Naive thymus-derived CD4-positive, alpha-beta T cell (primary cell): ENCODE data around the gene ZNF48. TPM values are rescaled to one million over a fixed set of nuclear protein-coding genes. Genes with fewer than 3 reads are reported as not detected.

Source experiments
- ATAC-seq: fragments of 150-1000 bp; cut with Tn5 transposase; 2 replicates; pipeline ENCODE4 v1.10.0; 2021; ENCODE audit warnings: mild to moderate bottlenecking, moderate library complexity
- CTCF ChIA-PET: fragments of 350-600 bp; sonication (Branson Sonifier 250); formaldehyde crosslinking; loops from one replicate; lab custom pipeline; 2021; ENCODE audit warnings: antibody characterized with exemption; lab: Charles Lee
- POLR2A ChIA-PET: fragments of 350-600 bp; sonication (Branson Sonifier 250); formaldehyde crosslinking; loops from one replicate; lab custom pipeline; 2021; ENCODE audit warnings: antibody characterized with exemption, inconsistent platforms; lab: Charles Lee
- DNase-seq, 9 donors: peaks; one replicate each; pipeline versions ENCODE4 v3.0.0 to v3.0.0-alpha.2; 2020 to 2022; ENCODE audit warnings: mixed read lengths in 1 of 9
- H3K27ac ChIP-seq: one replicate; pipeline ENCODE4 v1.7.0; 2013; ENCODE audit warnings: mild to moderate bottlenecking, low read depth, low read length, moderate library complexity
- H3K27me3 ChIP-seq, 2 donors: one replicate each; pipeline ENCODE4 v1.7.0; 2013; ENCODE audit warnings: low read length in 2 of 2, mild to moderate bottlenecking in 2 of 2, moderate library complexity in 2 of 2; ENCODE audit not compliant: control insufficient read depth in 2 of 2, insufficient read depth in 2 of 2
- H3K36me3 ChIP-seq, 3 experiments: 1 replicate in 2 of 3; 2 replicates in 1 of 3; pipeline ENCODE4 v1.7.0; 2013; ENCODE audit warnings: low read length in 3 of 3, mild to moderate bottlenecking in 3 of 3, moderate library complexity in 1 of 3; ENCODE audit not compliant: insufficient read depth in 3 of 3, control insufficient read depth in 2 of 3
- H3K4me1 ChIP-seq, 2 donors: one replicate each; pipeline ENCODE4 v1.7.0; 2013; ENCODE audit warnings: low read length in 2 of 2, mild to moderate bottlenecking in 2 of 2, moderate library complexity in 1 of 2; ENCODE audit not compliant: control insufficient read depth in 2 of 2, insufficient read depth in 2 of 2
- H3K4me3 ChIP-seq: 2 replicates; pipeline ENCODE4 v1.7.0; 2013; ENCODE audit warnings: mild to moderate bottlenecking, low read length
- H3K9me3 ChIP-seq, 3 experiments: 1 replicate in 2 of 3; 2 replicates in 1 of 3; pipeline ENCODE4 v1.7.0; 2013; ENCODE audit warnings: low read length in 3 of 3; ENCODE audit not compliant: control insufficient read depth in 2 of 3
- H3K27ac Mint-ChIP-seq, 9 donors: one replicate each; pipeline ENCODE4 v1.8.0; 2020 to 2022; ENCODE audit warnings: mixed read lengths in 9 of 9, mild to moderate bottlenecking in 8 of 9, moderate library complexity in 5 of 9, inconsistent platforms in 2 of 9
- H3K27me3 Mint-ChIP-seq, 5 donors: one replicate each; pipeline ENCODE4 v1.8.0; 2021 to 2022; ENCODE audit warnings: mixed read lengths in 5 of 5, mild to moderate bottlenecking in 1 of 5
- H3K36me3 Mint-ChIP-seq, 5 donors: one replicate each; pipeline ENCODE4 v1.8.0; 2020 to 2022; ENCODE audit warnings: mixed read lengths in 5 of 5, mild to moderate bottlenecking in 3 of 5, inconsistent platforms in 1 of 5
- H3K4me1 Mint-ChIP-seq, 7 donors: one replicate each; pipeline ENCODE4 v1.8.0; 2020 to 2022; ENCODE audit warnings: mixed read lengths in 7 of 7, mild to moderate bottlenecking in 3 of 7, inconsistent platforms in 1 of 7
- H3K4me3 Mint-ChIP-seq, 10 donors: one replicate each; pipeline ENCODE4 v1.8.0; 2020 to 2022; ENCODE audit warnings: mild to moderate bottlenecking in 10 of 10, mixed read lengths in 10 of 10, moderate library complexity in 6 of 10, inconsistent platforms in 2 of 10
- H3K9me3 Mint-ChIP-seq, 11 donors: one replicate each; pipeline ENCODE4 v1.8.0; 2020 to 2022; ENCODE audit warnings: mixed read lengths in 11 of 11, mild to moderate bottlenecking in 4 of 11, inconsistent platforms in 1 of 11, moderate library complexity in 1 of 11
- intact Hi-C, 2 donors: fragments of 100-400 bp; cut with micrococcal nuclease; formaldehyde crosslinking; loops; one replicate each; pipeline ENCODE4 v1.15.1; 2023
- polyA plus RNA-seq, 2 donors: library from polyadenylated mRNA; unstranded; fragments of 300-500 nt; fragmentation: Illumina TruSeq; gene quantifications; one replicate each; pipeline ENCODE4 v1.2.3, GENCODE V29; 2021
- total RNA-seq, 6 experiments: library from RNA in 5 of 6; stranded (reverse) in 5 of 6; gene quantifications; 1 replicate in 5 of 6; 2 replicates in 1 of 6; pipeline ENCODE4 v1.2.3 and lab custom pipeline; 2021 to 2026

The ZNF48 gene
- total and polyA plus RNA-seq, 7 experiments from 2014 or later = 6.0 to 16.0 (median 10.9) TPM

- CTCF ChIA-PET = interaction anchor here (0.5 to 2.7 kb wide), 11 partner anchors 10 to 343 kb away, joined by 3 to 11 read pairs (median 4); partner anchors contain the start of genes FBRS, SEPTIN1, TBC1D10B and ZNF48
- H3K27ac Mint-ChIP-seq = peak overlapping the region; percentile 15 to 78 (median 63)
- Histone ChIP-seq H3K36me3 (peaks cover 0 to 10% (median 0%) of the 10 kb centered on the region in 3 experiments), H3K4me3 (peak overlapping the region; percentile 85), H3K27me3 (no peaks in the 10 kb centered on the region), H3K27ac (peak overlapping the region; percentile 74), H3K9me3 (no peaks in the 10 kb centered on the region), H3K4me1 (peaks cover 0 to 12% of the 10 kb centered on the region in 2 donors)
- H3K9me3 Mint-ChIP-seq = peaks cover 0 to 5% (median 0%) of the 10 kb centered on the region in 11 donors
- peaks cover 21 to 32% (median 27%) of the 10 kb centered on the region in 7 donors for H3K4me1 Mint-ChIP-seq
- intact Hi-C loops = loop anchor here (1.0 to 10.0 kb wide), 15 partner anchors 9 to 433 kb away; partner anchors contain the start of genes CD2BP2 (in 2 of the 2), MAPK3 (in 2 of the 2), SEPTIN1 (in 2 of the 2) and ZNF48 (in 2 of the 2)
- peaks cover 0 to 5% (median 4%) of the 10 kb centered on the region in 5 donors for H3K36me3 Mint-ChIP-seq
- POLR2A ChIA-PET = interaction anchor here (0.6 to 9.0 kb wide), 21 partner anchors 9 to 341 kb away, joined by 3 to 156 read pairs (median 8); partner anchors contain the start of genes CORO1A, DCTPP1, SEPTIN1 and TBC1D10B
- no peak for DNase-seq
- H3K4me3 Mint-ChIP-seq = peak overlapping the region; percentile 65 to 100 (median 90)
- peaks cover 0 to 4% (median 0%) of the 10 kb centered on the region in 5 donors for H3K27me3 Mint-ChIP-seq
- no peak for ATAC-seq
Measured at GRCh38 chr16:30407804-30408534, 12.7 kb downstream of the ZNF48 start.

GRCh38 chr16:30409125-30410060 lies 14.2 kb downstream of the ZNF48 start:
- Histone ChIP-seq H3K27ac (peak overlapping the region; percentile 74), H3K9me3 (no peaks in the 10 kb centered on the region), H3K27me3 (no peaks in the 10 kb centered on the region), H3K4me3 (no peak overlapping the region), H3K36me3 (peaks cover 0 to 13% (median 0%) of the 10 kb centered on the region in 3 experiments), H3K4me1 (peaks cover 0 to 12% of the 10 kb centered on the region in 2 donors)
- peaks cover 0 to 5% (median 0%) of the 10 kb centered on the region in 11 donors for H3K9me3 Mint-ChIP-seq
- ATAC-seq = peak; percentile 82
- H3K4me3 Mint-ChIP-seq = peak overlapping the region; percentile 40 to 96 (median 54)
- peak overlapping the region in 8 of 9 donors; percentile 45 to 75 (median 60) for H3K27ac Mint-ChIP-seq
- H3K27me3 Mint-ChIP-seq = peaks cover 0 to 4% (median 0%) of the 10 kb centered on the region in 5 donors
- H3K4me1 Mint-ChIP-seq = peaks cover 21 to 32% (median 27%) of the 10 kb centered on the region in 7 donors
- intact Hi-C loops = loop anchor here (1.0 to 10.0 kb wide), 12 partner anchors 39 to 605 kb away; partner anchors contain the start of genes ALDOA (in 2 of the 2), CD2BP2 (in 1 of the 2), MAPK3 (in 1 of the 2) and MAZ (in 1 of the 2)
- peak; percentile 83 to 96 (median 88) for DNase-seq
- H3K36me3 Mint-ChIP-seq = peaks cover 0 to 5% (median 4%) of the 10 kb centered on the region in 5 donors
- POLR2A ChIA-PET = interaction anchor here (0.6 to 9.0 kb wide), 17 partner anchors 8 to 437 kb away, joined by 3 to 156 read pairs (median 4); partner anchors contain the start of genes CORO1A, DCTPP1, SEPTIN1 and TBC1D10B
- CTCF ChIA-PET = interaction anchor here (0.6 to 2.0 kb wide), 30 partner anchors 9 to 367 kb away, joined by 3 to 13 read pairs (median 4); partner anchors contain the start of genes DCTPP1, SEPTIN1, TBC1D10B and TBX6

GRCh38 chr16:30413112-30413806 lies 18.0 kb downstream of the ZNF48 start:
- POLR2A ChIA-PET = no interaction called here
- no peaks in the 10 kb centered on the region for H3K9me3 ChIP-seq
- DNase-seq = no peak
- Mint-ChIP-seq H3K27me3 (no peaks in the 10 kb centered on the region), H3K4me1 (peaks cover 20 to 41% (median 27%) of the 10 kb centered on the region in 7 donors), H3K9me3 (no peaks in the 10 kb centered on the region), H3K36me3 (peaks cover 0 to 5% (median 4%) of the 10 kb centered on the region in 5 donors), H3K4me3 (no peak overlapping the region), H3K27ac (peak overlapping the region in 1 of 9 donors; percentile 10)
- intact Hi-C loops = loop anchor here in 1 of 2 donors (10.0 kb wide), 1 partner anchor 608 kb away; the partner anchor contains the start of gene MAZ
- CTCF ChIA-PET = no interaction called here
- no peak for ATAC-seq
- peaks cover 0 to 13% (median 0%) of the 10 kb centered on the region in 3 experiments for H3K36me3 ChIP-seq
- H3K4me1 ChIP-seq = peaks cover 2 to 13% of the 10 kb centered on the region in 2 donors
- no peaks in the 10 kb centered on the region for H3K27me3 ChIP-seq
- no peak overlapping the region for H3K27ac ChIP-seq
- no peak overlapping the region for H3K4me3 ChIP-seq

GRCh38 chr16:30414159-30414558 lies 18.9 kb downstream of the ZNF48 start:
- Mint-ChIP-seq H3K4me1 (peaks cover 11 to 40% (median 27%) of the 10 kb centered on the region in 7 donors), H3K4me3 (no peak overlapping the region), H3K27me3 (no peaks in the 10 kb centered on the region), H3K9me3 (no peaks in the 10 kb centered on the region), H3K27ac (peak overlapping the region in 1 of 9 donors; percentile 10), H3K36me3 (peaks cover 0 to 5% (median 4%) of the 10 kb centered on the region in 5 donors)
- intact Hi-C loops = loop anchor here in 1 of 2 donors (10.0 kb wide), 1 partner anchor 609 kb away; the partner anchor contains the start of gene MAZ
- Histone ChIP-seq H3K27ac (no peak overlapping the region), H3K36me3 (peaks cover 0 to 13% (median 0%) of the 10 kb centered on the region in 3 experiments), H3K4me3 (no peak overlapping the region), H3K27me3 (no peaks in the 10 kb centered on the region), H3K4me1 (peaks cover 6 to 14% of the 10 kb centered on the region in 2 donors), H3K9me3 (no peaks in the 10 kb centered on the region)
- ChIA-PET POLR2A (interaction anchor here (0.6 kb wide), 1 partner anchor 164 kb away, joined by 4 read pairs; no protein-coding TSS in a partner anchor), CTCF (interaction anchor here (0.6 kb wide), 1 partner anchor 40 kb away, joined by 4 read pairs; the partner anchor contains the start of gene MYL11)
- DNase-seq (no peak), ATAC-seq (no peak)

GRCh38 chr16:30416047-30416603 lies 20.9 kb downstream of the ZNF48 start:
- Histone ChIP-seq H3K27ac (no peak overlapping the region), H3K27me3 (no peaks in the 10 kb centered on the region), H3K9me3 (no peaks in the 10 kb centered on the region), H3K4me3 (no peak overlapping the region), H3K36me3 (peaks cover 0 to 17% (median 0%) of the 10 kb centered on the region in 3 experiments), H3K4me1 (peaks cover 6 to 8% of the 10 kb centered on the region in 2 donors)
- Mint-ChIP-seq H3K4me3 (peak overlapping the region in 6 of 10 donors; percentile 0 to 46 (median 12)), H3K36me3 (peaks cover 0 to 13% (median 8%) of the 10 kb centered on the region in 5 donors), H3K4me1 (peaks cover 14 to 34% (median 20%) of the 10 kb centered on the region in 7 donors), H3K27ac (peak overlapping the region in 8 of 9 donors; percentile 6 to 81 (median 71)), H3K27me3 (no peaks in the 10 kb centered on the region), H3K9me3 (no peaks in the 10 kb centered on the region)
- ATAC-seq = no peak
- ChIA-PET POLR2A (interaction anchor here (0.5 to 4.3 kb wide), 9 partner anchors 8 to 348 kb away, joined by 3 to 82 read pairs (median 6); partner anchors contain the start of genes CD2BP2, CORO1A, DCTPP1 and SEPTIN1), CTCF (interaction anchor here (1.2 kb wide), 1 partner anchor 14 kb away, joined by 5 read pairs; the partner anchor contains the start of gene DCTPP1)
- no peak for DNase-seq
- intact Hi-C loops = loop anchor here (2.0 to 10.0 kb wide), 3 partner anchors 21 to 611 kb away; partner anchors contain the start of genes MAZ (in 1 of the 2), SRCAP (in 1 of the 2) and ZNF48 (in 1 of the 2)
